ENCODE measurements around the gene PNKD.

DNA sequence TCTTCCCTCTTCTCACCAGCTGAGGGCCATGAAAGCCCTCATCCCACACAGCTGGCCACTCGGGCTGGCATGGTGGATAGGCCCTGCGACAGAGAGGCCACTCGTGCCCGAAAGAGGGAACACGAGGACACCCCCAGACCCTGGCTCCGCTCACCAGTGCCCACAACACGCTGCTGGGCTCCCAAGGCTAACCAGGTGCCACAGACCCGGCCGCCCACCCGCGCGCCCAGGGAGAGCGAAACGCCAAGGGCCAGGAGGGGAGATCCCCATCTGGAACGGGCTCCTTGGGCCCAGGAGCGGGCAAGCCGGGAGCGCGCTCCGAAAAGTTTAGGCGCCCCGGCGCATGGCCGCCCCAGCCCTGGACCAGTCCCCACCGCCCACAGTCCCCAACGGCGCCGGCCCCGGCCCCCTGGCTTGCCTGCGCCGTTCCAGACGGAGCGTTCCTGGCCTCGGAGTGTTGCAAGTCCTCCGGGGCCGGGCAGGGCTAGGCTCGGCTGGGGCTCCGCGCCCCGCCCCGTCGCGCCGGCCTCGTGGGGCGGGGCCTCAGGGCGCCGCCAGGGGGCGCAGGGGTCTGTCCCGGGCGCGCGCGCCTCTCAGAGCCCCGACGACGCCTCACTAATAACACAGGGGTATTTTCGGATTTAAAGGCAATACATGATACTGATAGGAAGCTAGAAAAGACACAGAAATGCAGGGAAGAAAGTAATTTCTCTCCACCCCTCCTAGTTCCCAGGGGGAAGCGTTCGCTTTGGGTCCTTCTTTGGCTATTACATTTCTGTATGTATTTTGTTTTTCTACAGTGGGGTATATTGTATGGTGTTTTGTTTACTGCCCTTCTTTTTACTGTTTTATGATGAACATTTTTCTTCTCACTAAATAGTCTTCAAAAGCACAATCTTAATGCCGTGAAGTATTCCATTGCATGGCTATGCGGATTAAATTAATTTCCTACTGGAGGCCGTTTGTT lies 22.0 kb downstream of the PNKD start, which contains the start of gene TMBIM1:
- TF ChIP-seq, protein P1, sequence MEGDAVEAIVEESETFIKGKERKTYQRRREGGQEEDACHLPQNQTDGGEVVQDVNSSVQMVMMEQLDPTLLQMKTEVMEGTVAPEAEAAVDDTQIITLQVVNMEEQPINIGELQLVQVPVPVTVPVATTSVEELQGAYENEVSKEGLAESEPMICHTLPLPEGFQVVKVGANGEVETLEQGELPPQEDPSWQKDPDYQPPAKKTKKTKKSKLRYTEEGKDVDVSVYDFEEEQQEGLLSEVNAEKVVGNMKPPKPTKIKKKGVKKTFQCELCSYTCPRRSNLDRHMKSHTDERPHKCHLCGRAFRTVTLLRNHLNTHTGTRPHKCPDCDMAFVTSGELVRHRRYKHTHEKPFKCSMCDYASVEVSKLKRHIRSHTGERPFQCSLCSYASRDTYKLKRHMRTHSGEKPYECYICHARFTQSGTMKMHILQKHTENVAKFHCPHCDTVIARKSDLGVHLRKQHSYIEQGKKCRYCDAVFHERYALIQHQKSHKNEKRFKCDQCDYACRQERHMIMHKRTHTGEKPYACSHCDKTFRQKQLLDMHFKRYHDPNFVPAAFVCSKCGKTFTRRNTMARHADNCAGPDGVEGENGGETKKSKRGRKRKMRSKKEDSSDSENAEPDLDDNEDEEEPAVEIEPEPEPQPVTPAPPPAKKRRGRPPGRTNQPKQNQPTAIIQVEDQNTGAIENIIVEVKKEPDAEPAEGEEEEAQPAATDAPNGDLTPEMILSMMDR (IDR thresholded peaks at IDR 0.05; ENCODE audit: insufficient read depth, low read length): peak; percentile 5
- TF ChIP-seq POLR2AphosphoS5 (IDR thresholded peaks at IDR 0.05; ENCODE audit: low read depth) (0 out of 2 replicates have a peak, but pooled peaks have one; percentile 15), GABPA (IDR thresholded peaks at IDR 0.05; ENCODE audit: low read depth) (no peak), SPI1 (IDR thresholded peaks at IDR 0.05; ENCODE audit: borderline replicate concordance, low read depth) (no peak)
- TF ChIP-seq, protein P2, sequence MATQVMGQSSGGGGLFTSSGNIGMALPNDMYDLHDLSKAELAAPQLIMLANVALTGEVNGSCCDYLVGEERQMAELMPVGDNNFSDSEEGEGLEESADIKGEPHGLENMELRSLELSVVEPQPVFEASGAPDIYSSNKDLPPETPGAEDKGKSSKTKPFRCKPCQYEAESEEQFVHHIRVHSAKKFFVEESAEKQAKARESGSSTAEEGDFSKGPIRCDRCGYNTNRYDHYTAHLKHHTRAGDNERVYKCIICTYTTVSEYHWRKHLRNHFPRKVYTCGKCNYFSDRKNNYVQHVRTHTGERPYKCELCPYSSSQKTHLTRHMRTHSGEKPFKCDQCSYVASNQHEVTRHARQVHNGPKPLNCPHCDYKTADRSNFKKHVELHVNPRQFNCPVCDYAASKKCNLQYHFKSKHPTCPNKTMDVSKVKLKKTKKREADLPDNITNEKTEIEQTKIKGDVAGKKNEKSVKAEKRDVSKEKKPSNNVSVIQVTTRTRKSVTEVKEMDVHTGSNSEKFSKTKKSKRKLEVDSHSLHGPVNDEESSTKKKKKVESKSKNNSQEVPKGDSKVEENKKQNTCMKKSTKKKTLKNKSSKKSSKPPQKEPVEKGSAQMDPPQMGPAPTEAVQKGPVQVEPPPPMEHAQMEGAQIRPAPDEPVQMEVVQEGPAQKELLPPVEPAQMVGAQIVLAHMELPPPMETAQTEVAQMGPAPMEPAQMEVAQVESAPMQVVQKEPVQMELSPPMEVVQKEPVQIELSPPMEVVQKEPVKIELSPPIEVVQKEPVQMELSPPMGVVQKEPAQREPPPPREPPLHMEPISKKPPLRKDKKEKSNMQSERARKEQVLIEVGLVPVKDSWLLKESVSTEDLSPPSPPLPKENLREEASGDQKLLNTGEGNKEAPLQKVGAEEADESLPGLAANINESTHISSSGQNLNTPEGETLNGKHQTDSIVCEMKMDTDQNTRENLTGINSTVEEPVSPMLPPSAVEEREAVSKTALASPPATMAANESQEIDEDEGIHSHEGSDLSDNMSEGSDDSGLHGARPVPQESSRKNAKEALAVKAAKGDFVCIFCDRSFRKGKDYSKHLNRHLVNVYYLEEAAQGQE (IDR thresholded peaks at IDR 0.05; ENCODE audit: insufficient replicate concordance, low read depth): no peak
